T-helper 2 cell (primary cell): ENCODE measurements around the gene ATP6V0A1.
A peak's percentile ranks its signal among the peaks of the same experiment; 100 is the strongest.

Experiments used
- DNase-seq, 5 experiments: peaks; one replicate each; pipeline versions ENCODE4 v3.0.0 to v3.0.0-alpha.2; 2012 to 2022

Gene ATP6V0A1

DNA sequence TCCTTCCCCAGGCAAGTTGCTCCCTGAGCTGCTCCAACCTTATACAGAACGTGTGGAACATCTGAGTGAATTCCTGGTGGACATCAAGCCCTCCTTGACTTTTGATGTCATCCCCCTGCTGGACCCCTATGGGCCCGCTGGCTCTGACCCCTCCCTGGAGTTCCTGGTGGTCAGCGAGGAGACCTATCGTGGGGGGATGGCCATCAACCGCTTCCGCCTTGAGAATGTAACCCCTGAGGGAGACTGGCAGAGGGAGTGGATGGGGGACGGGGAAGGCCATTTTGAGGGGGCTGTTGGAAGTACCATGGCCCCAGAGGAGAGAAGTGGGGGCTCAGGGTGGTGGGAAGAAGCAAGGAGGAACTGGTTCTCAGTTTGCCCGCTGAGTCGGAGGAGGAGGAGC lies 105.3 kb downstream of the ATP6V0A1 start:
- DNase-seq, result no peak

DNA sequence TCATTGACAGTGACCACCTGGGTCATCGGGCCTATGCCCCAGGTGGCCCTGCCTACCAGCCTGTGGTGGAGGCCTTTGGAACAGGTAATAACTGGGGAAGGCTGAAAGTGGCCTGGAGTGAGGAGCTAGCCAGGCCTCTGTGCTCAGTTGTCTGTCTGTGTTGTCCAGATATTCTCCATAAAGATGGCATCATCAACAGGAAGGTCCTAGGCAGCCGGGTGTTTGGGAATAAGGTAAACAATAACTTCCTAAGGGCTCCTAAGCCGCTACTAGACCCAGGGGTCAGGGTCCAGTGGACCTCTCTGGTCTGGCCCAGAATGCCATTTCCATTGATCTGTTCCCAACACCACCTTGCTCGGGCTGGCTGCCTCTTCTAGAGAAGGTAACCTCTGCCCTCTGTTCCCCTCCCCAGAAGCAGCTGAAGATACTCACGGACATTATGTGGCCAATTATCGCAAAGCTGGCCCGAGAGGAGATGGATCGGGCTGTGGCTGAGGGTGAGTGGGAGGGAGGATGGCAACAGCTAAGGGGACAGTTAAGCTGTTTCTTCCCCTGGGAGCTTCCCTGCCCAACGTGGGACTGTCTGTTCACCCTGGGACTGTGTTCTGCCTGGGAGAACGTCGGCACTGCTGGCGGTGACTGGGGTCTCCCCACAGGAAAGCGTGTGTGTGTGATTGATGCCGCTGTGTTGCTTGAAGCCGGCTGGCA lies 106.3 kb downstream of the ATP6V0A1 start:
- DNase-seq, result no peak

DNA sequence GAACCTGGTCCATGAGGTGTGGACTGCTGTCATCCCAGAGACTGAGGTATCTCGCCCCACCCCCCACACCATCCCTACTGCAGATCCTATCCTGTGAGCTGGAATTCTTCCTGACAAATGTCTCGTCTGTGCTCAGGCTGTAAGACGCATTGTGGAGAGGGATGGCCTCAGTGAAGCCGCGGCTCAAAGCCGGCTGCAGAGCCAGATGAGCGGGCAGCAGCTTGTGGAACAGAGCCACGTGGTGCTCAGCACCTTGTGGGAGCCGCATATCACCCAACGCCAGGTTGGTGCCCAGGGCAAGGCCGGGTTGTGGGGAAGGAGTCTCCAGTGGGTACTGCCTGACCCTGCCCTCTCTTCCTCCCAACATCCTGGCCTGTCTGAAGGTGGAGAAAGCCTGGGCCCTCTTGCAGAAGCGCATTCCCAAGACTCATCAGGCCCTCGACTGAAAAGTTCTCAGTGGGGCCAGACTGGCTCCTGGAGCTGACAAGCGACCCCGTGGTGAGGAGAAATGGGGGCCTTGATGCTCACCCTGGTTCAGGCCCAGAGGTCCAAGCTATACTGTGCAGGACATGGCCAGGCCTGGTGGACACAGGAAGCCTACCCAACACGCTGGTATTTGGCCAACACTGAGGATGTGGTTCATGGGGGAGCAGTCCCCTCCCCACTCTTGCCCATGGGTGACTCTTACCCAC lies 107.0 kb downstream of the ATP6V0A1 start:
- DNase-seq, result no peak

DNA sequence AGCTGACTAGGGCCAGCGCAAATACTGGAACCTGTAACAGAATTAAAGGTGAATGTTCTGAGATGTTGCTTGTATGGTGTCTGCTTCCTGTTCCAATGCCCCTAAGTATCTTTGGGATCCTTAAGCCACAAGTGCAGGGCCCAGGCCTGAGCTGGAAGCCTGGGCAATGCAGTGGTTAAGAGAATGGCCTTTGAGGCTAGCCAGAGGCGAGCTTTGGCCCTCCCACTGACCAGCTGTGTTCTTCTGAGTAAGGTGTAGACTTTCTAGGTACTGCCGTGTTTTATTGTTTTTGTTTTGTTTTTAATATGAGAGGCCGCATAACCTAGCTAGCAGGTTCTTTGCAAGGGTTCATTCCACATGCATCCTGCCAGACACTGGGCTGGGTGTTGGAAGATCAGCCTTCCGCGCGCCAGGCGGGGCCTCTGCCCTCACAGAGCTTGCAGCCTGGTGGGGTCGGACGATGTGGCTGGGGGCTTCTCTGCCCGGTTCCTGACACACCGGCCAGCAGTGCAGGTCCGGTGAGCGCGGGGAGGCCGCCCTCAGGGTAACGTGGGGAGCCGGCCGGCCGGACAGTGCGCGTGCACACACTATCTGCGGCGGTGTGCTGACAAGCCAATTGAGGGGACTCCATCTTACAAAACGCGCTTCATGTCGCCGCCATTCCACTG lies 107.7 kb downstream of the ATP6V0A1 start:
- DNase-seq, result no peak

DNA sequence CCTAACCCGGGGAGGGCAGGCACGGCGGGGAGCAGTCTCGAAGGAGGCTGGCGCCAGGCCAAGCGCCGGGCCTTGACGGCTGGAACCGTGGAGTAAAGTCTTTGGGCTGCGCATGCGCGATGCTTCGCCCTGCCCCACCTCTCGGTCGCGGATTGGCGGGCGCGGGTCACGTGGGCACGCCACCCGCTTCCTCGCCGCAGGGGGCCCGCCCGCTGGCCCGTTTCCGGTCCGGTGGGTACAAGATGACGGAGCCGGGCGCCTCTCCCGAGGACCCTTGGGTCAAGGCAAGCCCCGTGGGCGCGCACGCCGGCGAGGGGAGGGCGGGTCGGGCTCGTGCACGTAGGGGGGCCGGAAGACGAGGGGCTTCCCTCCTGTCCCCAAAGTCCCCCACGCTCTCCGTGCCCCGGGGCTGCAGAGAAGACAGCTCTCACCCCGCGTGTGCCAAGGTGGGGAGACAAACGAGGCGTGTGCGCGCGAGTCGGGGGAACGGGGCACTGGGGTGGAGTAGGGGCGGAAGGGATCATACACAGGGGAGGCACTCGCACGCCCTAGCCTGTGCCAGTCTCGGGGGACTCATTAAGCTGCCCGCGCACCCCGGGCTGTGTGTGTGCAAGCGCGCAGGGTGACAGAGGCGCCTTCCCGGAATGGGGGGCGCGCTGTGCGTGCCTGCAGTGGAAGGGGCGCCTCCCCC lies 108.3 kb downstream of the ATP6V0A1 start, which contains the start of gene MLX:
Gene MLX, plus strand, starts transcription at position 218 of the 691 bp plus-strand sequence. Its CDS starts 25 bp downstream, at position 243.
- peak; percentile 82 to 95 (median 90) for DNase-seq

DNA sequence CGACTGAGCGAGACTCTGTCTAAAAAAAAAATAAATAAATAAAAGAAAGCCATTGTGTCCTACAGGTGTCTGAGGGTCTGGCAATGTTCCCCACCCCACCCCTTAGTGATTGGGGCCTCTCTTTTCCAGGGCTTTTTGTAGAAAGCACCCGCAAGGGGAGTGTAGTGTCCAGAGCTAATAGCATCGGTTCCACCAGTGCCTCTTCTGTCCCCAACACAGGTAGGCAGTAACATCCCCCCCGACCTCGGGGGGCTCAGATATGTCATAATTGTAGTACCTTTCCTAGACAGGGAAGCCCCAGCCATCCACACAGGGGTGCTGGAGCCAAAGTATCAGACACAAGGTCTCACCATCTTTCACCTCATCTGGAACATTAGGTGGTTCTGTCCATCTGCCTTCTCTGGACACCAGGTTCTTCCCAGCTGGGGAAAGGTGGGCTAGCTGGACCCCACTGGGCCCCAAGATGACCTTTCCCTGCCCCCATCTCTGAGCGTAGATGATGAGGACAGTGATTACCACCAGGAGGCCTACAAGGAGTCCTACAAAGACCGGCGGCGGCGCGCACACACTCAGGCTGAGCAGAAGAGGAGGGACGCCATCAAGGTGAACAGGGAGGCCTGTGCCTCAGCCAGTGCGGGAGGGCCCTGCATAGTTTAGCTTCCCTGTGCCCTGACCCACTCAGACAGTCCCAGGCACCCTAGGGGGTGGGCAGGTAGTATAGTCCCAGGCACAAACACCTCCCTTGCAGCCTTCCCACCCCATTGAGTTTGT lies 109.8 kb downstream of the ATP6V0A1 start:
- DNase-seq, result no peak

DNA sequence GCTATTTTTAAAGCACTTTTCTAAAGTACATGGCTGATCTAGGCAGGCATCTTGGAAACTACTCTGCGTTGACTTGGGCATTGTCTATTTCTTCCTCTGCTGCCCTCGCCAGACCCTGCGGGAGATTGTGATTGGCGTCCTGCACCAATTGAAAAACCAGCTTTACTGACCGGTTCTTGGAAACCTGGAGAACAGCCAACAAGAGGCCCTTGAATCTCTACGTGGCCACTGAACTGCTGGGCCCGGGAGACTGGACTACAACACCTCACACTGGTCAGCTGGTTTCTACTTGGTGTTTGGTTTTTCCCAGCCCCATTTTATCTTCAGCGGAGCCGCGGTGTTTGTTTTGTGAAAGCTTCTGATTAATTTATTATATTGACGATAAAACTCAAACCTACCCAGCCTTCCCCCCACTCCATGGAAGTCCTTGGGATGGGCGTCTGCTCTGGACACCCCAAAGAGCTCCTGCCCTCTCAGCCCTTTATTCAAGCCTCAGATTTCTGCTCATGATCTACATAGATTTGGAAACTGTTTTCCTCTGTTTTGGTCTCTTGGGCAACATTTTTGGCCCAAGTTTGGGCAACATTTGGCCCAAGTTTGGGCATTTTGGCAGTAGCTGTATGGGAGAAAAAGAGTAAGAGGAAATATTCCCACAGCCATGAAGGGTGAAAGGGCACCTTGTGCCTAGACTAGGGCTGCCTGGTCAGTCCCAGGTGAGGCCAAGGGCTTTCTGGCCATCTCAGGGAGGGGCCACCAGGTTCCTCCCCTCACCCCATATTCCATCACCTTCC lies 113.0 kb downstream of the ATP6V0A1 start:
- no peak for DNase-seq
